GM06990 (cell line): ENCODE measurements around the gene TCF7.
A peak's percentile ranks its signal among the peaks of the same experiment; 100 is the strongest.

Experiments used
- DNase-seq: peaks from one replicate; pipeline ENCODE4 v3.0.0-alpha.2; 2011; ENCODE audit not compliant: insufficient read length; ENCODE audit errors: extremely low read depth
- H3K27me3 ChIP-seq: replicated peaks from 2 replicates; pipeline ENCODE4 v1.6.0; 2011; ENCODE audit warnings: low read length; ENCODE audit not compliant: control insufficient read depth, insufficient read depth
- H3K36me3 ChIP-seq: 2 replicates; pipeline ENCODE4 v1.5.1; 2011; ENCODE audit warnings: low read length; ENCODE audit not compliant: control insufficient read depth, insufficient read depth
- H3K4me3 ChIP-seq: replicated peaks from 2 replicates; pipeline ENCODE4 v1.5.1; 2011; ENCODE audit warnings: low read depth, mild to moderate bottlenecking, control low read depth, low read length
- TF ChIP-seq, protein P1 (sequence below): IDR thresholded peaks from 2 replicates; pipeline ENCODE4 v1.5.1; 2011; ENCODE audit warnings: low read length, control low read depth, mild to moderate bottlenecking, inconsistent platforms; ENCODE audit not compliant: insufficient read depth, poor library complexity, severe bottlenecking

TCF7 gene

DNA sequence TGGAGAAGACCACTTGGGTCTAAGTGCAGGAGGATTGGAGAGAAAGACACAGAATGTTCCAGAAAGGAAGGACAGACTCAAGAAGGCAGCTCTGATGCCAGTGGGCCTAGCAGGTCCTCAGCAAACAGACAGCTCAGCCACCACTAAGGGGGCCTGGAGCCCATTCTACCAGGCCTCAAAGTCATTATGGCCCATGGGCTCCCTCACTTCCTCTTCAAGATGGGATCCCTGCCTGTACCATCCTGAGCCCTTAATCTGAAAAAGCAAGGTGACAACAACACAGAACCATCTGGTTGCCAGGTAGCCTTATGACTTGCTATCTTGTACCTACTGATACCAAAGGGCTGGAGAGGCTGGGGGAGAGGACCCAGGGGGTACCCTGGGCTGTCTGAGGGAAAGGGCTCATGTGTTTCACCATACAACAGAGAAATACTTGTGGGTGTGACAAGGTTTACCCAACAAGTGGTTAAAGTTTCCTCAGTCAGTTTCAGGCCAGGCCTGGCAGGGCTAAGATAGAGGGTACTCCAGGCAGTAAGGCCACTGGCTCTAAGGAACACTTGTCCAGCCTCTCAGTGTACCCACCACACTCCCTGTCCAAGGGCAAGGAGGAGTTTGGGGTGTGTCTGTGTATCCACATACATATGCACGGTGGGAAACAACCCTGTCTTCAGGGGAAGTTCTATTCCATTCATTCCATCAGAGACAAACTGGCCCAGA, 30.7 kb downstream of the TCF7 start:
- TF ChIP-seq, protein P1, sequence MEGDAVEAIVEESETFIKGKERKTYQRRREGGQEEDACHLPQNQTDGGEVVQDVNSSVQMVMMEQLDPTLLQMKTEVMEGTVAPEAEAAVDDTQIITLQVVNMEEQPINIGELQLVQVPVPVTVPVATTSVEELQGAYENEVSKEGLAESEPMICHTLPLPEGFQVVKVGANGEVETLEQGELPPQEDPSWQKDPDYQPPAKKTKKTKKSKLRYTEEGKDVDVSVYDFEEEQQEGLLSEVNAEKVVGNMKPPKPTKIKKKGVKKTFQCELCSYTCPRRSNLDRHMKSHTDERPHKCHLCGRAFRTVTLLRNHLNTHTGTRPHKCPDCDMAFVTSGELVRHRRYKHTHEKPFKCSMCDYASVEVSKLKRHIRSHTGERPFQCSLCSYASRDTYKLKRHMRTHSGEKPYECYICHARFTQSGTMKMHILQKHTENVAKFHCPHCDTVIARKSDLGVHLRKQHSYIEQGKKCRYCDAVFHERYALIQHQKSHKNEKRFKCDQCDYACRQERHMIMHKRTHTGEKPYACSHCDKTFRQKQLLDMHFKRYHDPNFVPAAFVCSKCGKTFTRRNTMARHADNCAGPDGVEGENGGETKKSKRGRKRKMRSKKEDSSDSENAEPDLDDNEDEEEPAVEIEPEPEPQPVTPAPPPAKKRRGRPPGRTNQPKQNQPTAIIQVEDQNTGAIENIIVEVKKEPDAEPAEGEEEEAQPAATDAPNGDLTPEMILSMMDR = no peak
- Histone ChIP-seq H3K36me3 (peaks cover 36% of the 10 kb centered on the region), H3K27me3 (no peaks in the 10 kb centered on the region), H3K4me3 (no peak overlapping the region)
- no peak for DNase-seq

DNA sequence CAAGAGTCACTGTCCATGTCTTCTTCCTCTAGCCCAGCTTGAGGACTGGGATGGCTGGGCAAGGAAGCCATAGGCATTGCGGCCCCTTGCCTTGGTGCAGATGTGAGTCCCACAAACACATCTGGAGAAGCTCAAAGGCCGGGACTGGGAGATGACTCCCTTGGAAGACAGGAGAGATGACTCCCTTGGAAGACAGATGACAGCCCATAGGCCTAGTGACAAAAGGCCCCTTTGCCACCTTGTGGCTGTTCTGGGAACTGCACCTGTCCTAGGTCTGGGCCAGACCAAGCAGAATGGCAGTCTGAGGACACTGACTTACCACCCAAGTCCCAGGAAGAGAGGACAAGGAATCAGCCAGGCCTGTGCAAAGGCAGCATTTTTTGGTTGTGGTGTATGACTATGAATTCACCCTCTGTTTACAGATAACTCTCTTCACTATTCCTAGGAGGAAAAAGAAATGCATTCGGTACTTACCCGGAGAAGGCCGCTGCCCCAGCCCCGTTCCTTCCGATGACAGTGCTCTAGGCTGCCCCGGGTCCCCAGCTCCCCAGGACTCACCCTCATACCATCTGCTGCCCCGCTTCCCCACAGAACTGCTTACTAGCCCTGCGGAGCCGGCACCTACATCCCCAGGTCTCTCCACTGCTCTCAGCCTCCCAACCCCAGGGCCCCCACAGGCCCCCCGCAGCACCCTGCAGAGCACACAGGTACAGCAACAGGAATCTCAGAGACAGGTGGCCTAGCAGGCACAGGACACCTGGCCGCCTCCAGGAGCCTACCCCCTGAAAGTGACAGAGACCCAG, 31.5 kb downstream of the TCF7 start:
- no peak overlapping the region for H3K4me3 ChIP-seq
- no peaks in the 10 kb centered on the region for H3K27me3 ChIP-seq
- DNase-seq = no peak
- peaks cover 35% of the 10 kb centered on the region for H3K36me3 ChIP-seq
- TF ChIP-seq, protein P1 = peak; percentile 92

DNA sequence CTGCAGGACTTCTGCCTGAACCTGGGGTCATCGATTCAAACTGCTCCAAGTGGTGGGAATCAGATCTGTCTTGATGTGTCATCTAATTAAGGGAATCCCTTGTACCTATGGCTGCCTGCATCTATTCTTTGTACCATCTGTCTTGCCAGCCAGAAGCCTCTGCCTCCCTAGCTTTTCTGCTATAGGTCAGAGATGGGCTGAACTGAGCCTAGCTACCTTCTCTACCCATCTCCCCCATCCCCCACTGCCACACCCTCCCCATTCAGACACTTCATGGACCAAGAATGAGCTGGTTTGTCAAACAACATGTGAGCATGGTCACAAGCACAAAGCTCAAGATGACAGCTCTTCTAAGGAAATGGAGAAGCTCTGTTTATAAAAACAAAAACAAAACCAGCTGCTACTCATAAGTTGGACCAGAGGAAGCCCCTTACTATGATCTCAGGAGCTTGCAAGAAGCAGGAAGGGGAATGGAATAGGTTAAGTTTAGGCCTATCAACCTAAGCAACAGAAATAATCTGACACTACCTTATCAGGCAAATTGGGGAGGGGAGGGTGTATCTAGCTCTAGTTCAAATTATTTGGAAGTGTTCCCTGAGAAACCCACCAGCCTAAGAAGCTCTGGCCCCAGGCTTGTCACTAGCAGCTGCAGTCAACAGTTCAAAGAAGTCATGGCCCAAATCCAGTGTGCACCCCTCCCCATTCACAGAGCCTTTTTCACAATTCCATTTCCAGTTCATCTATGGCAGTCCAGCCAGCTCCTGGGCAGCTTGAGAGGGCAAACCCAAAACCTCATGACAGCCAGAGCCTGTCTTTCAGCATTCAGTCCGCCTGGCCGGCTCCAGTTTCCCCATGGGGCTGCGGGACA, 32.4 kb downstream of the TCF7 start:
- no peak overlapping the region for H3K4me3 ChIP-seq
- no peak for DNase-seq
- no peaks in the 10 kb centered on the region for H3K27me3 ChIP-seq
- H3K36me3 ChIP-seq = peaks cover 35% of the 10 kb centered on the region
- TF ChIP-seq, protein P1 = no peak

DNA sequence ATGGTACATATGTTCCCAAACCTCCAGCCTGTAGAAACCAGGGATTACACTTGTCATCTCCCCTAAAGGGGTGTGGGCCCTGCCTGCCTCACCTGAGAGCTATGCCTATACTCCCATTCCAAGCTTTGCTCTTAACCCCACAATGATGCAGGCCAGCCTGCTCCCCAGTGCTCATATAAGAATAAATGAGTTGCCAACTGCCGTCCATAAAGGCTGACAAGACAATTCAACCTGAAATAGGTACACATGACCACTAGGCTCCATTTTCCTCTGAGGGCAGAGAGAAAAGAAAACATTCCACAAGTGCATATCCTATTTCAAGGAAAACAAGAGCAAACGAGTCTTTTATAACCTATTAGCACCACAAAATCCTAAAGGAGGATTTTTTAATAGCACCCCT, 33.8 kb downstream of the TCF7 start:
- TF ChIP-seq, protein P1 = no peak
- Histone ChIP-seq H3K4me3 (no peak overlapping the region), H3K36me3 (peaks cover 35% of the 10 kb centered on the region), H3K27me3 (no peaks in the 10 kb centered on the region)
- DNase-seq = no peak

- H3K27me3 ChIP-seq = no peaks in the 10 kb centered on the region
- no peak overlapping the region for H3K4me3 ChIP-seq
- H3K36me3 ChIP-seq = peaks cover 33% of the 10 kb centered on the region
- TF ChIP-seq, protein P1 = no peak
- DNase-seq = no peak
Observed at GRCh38 chr5:134148986-134149539, 34.6 kb downstream of the TCF7 start.
